GM23338 (cell line): ENCODE measurements around the gene HNRNPA2B1. TPM values are rescaled to one million over a fixed set of nuclear protein-coding genes. Genes with fewer than 3 reads are reported as not detected.

Experiments used
- ATAC-seq: fragments of 200-7000 bp; cut with Tn5 transposase; 3 replicates; pipeline ENCODE4 v1.9.1; 2020
- DNase-seq: peaks from one replicate; pipeline ENCODE4 v3.0.0-alpha.2; 2015; ENCODE audit warnings: low spot score
- H2AFZ ChIP-seq: fragments of 200-600 bp; sonication (generic); 2 replicates; pipeline ENCODE4 v1.8.0; 2016; ENCODE audit warnings: antibody characterized with exemption, mild to moderate bottlenecking, moderate library complexity
- H3F3A ChIP-seq: fragments of 200-600 bp; sonication (generic); replicated peaks from 2 replicates; pipeline ENCODE4 v1.8.0; 2017; ENCODE audit warnings: antibody characterized with exemption, mixed run types, low read depth
- H3K27ac ChIP-seq: fragments of 200-600 bp; sonication (generic); 2 replicates; pipeline ENCODE4 v1.6.1; 2016; ENCODE audit warnings: low read depth
- H3K27me3 ChIP-seq: fragments of 200-600 bp; sonication (generic); 2 replicates; pipeline ENCODE4 v1.8.0; 2016; ENCODE audit warnings: mild to moderate bottlenecking, mixed run types, moderate library complexity; ENCODE audit not compliant: insufficient read depth
- H3K36me3 ChIP-seq: fragments of 200-600 bp; sonication (generic); 2 replicates; pipeline ENCODE4 v1.8.0; 2016; ENCODE audit warnings: mild to moderate bottlenecking; ENCODE audit not compliant: insufficient read depth
- H3K4me1 ChIP-seq: fragments of 200-600 bp; sonication (generic); 2 replicates; pipeline ENCODE4 v1.8.0; 2016; ENCODE audit warnings: mild to moderate bottlenecking, moderate library complexity; ENCODE audit not compliant: insufficient read depth
- H3K4me2 ChIP-seq: fragments of 200-600 bp; sonication (generic); 2 replicates; pipeline ENCODE4 v1.7.1; 2017; ENCODE audit warnings: mixed run types
- H3K4me3 ChIP-seq: fragments of 200-600 bp; sonication (generic); 2 replicates; pipeline ENCODE4 v1.6.1; 2016; ENCODE audit warnings: mixed run types
- H3K79me2 ChIP-seq: fragments of 200-600 bp; sonication (generic); replicated peaks from 2 replicates; pipeline ENCODE4 v1.8.0; 2017; ENCODE audit warnings: mild to moderate bottlenecking; ENCODE audit not compliant: insufficient read depth
- H3K9me2 ChIP-seq: fragments of 200-600 bp; sonication (generic); 2 replicates; pipeline ENCODE4 v1.8.0; 2017; ENCODE audit not compliant: insufficient read depth
- H4K20me1 ChIP-seq: fragments of 200-600 bp; sonication (generic); replicated peaks from 2 replicates; pipeline ENCODE4 v1.8.0; 2017; ENCODE audit warnings: mild to moderate bottlenecking; ENCODE audit not compliant: insufficient read depth
- H3K27ac Mint-ChIP-seq: 2 replicates; pipeline ENCODE4 v1.8.0; 2020; ENCODE audit warnings: inconsistent platforms, mild to moderate bottlenecking, moderate library complexity, mixed read lengths
- H3K27me3 Mint-ChIP-seq: 3 replicates; pipeline ENCODE4 v1.8.0; 2022; ENCODE audit warnings: low read depth, mild to moderate bottlenecking, moderate library complexity, mixed read lengths, inconsistent platforms; ENCODE audit not compliant: insufficient read depth, poor library complexity
- H3K36me3 Mint-ChIP-seq: 3 replicates; pipeline ENCODE4 v1.8.0; 2021; ENCODE audit warnings: low read depth, mild to moderate bottlenecking, inconsistent platforms, moderate library complexity, mixed read lengths
- H3K4me1 Mint-ChIP-seq: 3 replicates; pipeline ENCODE4 v1.8.0; 2020; ENCODE audit warnings: mild to moderate bottlenecking, inconsistent platforms, mixed read lengths
- H3K4me3 Mint-ChIP-seq: 3 replicates; pipeline ENCODE4 v1.8.0; 2021; ENCODE audit warnings: moderate library complexity, mild to moderate bottlenecking, inconsistent platforms, mixed read lengths
- H3K9me3 Mint-ChIP-seq: 3 replicates; pipeline ENCODE4 v1.8.0; 2020; ENCODE audit warnings: moderate library complexity, mild to moderate bottlenecking, inconsistent platforms, mixed read lengths
- CREB1 ChIP-seq: fragments of 250-450 bp; sonication (Bioruptor Pico); IDR thresholded peaks from 2 replicates; pipeline ENCODE4 v1.5.0; 2020; ENCODE audit warnings: low read depth, mild to moderate bottlenecking, moderate library complexity
- CTCF ChIP-seq, 2 experiments: fragments of 200-600 bp in 1 of 2; sonication (generic) in 1 of 2; conservative IDR thresholded peaks; 2 replicates each; pipeline versions ENCODE4 v1.5.1 to v1.6.1; 2016 to 2017; ENCODE audit warnings: antibody characterized with exemption in 2 of 2, low read depth in 2 of 2, mild to moderate bottlenecking in 2 of 2, moderate library complexity in 1 of 2
- ETS1 ChIP-seq: IDR thresholded peaks from 2 replicates; pipeline ENCODE4 v1.6.1; 2016; ENCODE audit warnings: antibody characterized with exemption
- EZH2 ChIP-seq: fragments of 200-600 bp; sonication (generic); IDR thresholded peaks from one replicate; pipeline ENCODE4 v1.8.0; 2017; ENCODE audit warnings: antibody characterized with exemption, mild to moderate bottlenecking, low read depth; ENCODE audit not compliant: unreplicated experiment
- EZH2phosphoT487 ChIP-seq: fragments of 200-600 bp; sonication (generic); IDR thresholded peaks from one replicate; pipeline ENCODE4 v1.8.1; 2018; ENCODE audit warnings: antibody characterized with exemption; ENCODE audit not compliant: unreplicated experiment
- JUNB ChIP-seq: IDR thresholded peaks from one replicate; pipeline ENCODE4 v1.6.1; 2016; ENCODE audit warnings: antibody characterized with exemption; ENCODE audit not compliant: unreplicated experiment
- NANOG ChIP-seq: IDR thresholded peaks from 2 replicates; pipeline ENCODE4 v1.6.1; 2016; ENCODE audit warnings: antibody characterized with exemption, borderline replicate concordance
- POLR2AphosphoS5 ChIP-seq: IDR thresholded peaks from 2 replicates; pipeline ENCODE4 v1.6.1; 2016; ENCODE audit warnings: antibody characterized with exemption, low read depth
- REST ChIP-seq: IDR thresholded peaks from one replicate; pipeline ENCODE4 v1.6.1; 2018; ENCODE audit warnings: antibody characterized with exemption; ENCODE audit not compliant: unreplicated experiment
- STAT1 ChIP-seq: IDR thresholded peaks from one replicate; pipeline ENCODE4 v1.6.1; 2016; ENCODE audit warnings: antibody characterized with exemption; ENCODE audit not compliant: unreplicated experiment
- ZNF114 ChIP-seq: fragments of 250-450 bp; sonication (Bioruptor Pico); IDR thresholded peaks from 2 replicates; pipeline ENCODE4 v1.5.0; 2020; ENCODE audit warnings: mild to moderate bottlenecking, moderate library complexity
- ZNF331 ChIP-seq: fragments of 250-450 bp; sonication (Bioruptor Pico); IDR thresholded peaks from 2 replicates; pipeline ENCODE4 v1.5.0; 2020; ENCODE audit warnings: low read depth, mild to moderate bottlenecking, moderate library complexity
- ZNF462 ChIP-seq: fragments of 250-450 bp; sonication (Bioruptor Pico); IDR thresholded peaks from 2 replicates; pipeline ENCODE4 v1.5.0; 2020; ENCODE audit warnings: mild to moderate bottlenecking, moderate library complexity
- polyA plus RNA-seq: library from polyadenylated mRNA; unstranded; fragments of >200 nt; fragmentation: Nextera tagmentation; extraction: Ambion mirVana; gene quantifications from 2 replicates; pipeline ENCODE4 v1.2.1, GENCODE V29; 2016
- total RNA-seq: library from RNA; depleted of rRNA; stranded (reverse); fragments of >200 nt; shearing (Covaris generic); gene quantifications from 2 replicates; pipeline ENCODE4 v1.2.3, GENCODE V29; 2014

HNRNPA2B1 gene
- total and polyA plus RNA-seq, 2 experiments from 2014 or later, result 602 to 1,577 TPM

GRCh38 chr7:26143298-26144048 lies 57.1 kb downstream of the HNRNPA2B1 start:
- H3K79me2 ChIP-seq, result no peaks in the 10 kb centered on the region
- H3F3A ChIP-seq, result no peaks in the 10 kb centered on the region
- H3K4me1 Mint-ChIP-seq, result peaks cover 1% of the 10 kb centered on the region; the same call in 1 of the 3 replicates
- no peak overlapping the region; the same call in 1 of the 2 replicates for H2AFZ ChIP-seq
- DNase-seq (no peak), ATAC-seq (no peak)
- H3K36me3 ChIP-seq, result no peaks in the 10 kb centered on the region
- peaks cover 4% of the 10 kb centered on the region for H3K27me3 Mint-ChIP-seq
- no peaks in the 10 kb centered on the region for H3K27me3 ChIP-seq
- no peak overlapping the region for H3K4me2 ChIP-seq
- peaks cover 20% of the 10 kb centered on the region for H3K9me3 Mint-ChIP-seq
- H3K4me1 ChIP-seq, result peaks cover under 1% of the 10 kb centered on the region; the same call in 1 of the 2 replicates
- no peaks in the 10 kb centered on the region for H4K20me1 ChIP-seq
- no peak overlapping the region for H3K27ac Mint-ChIP-seq
- H3K9me2 ChIP-seq, result 0 out of 2 replicates have a peak, but pooled peaks cover 3% of the 10 kb centered on the region
- H3K4me3 Mint-ChIP-seq, result no peak overlapping the region
- peaks cover 14% of the 10 kb centered on the region; the same call in 2 of the 3 replicates for H3K36me3 Mint-ChIP-seq
- TF ChIP-seq POLR2AphosphoS5, result no peak
- TF ChIP-seq EZH2, result no peak
- no peak for TF ChIP-seq NANOG
- no peak for TF ChIP-seq ZNF462
- no peak for TF ChIP-seq STAT1
- TF ChIP-seq CREB1 (CRISPR knock-in tag), result no peak
- no peak for TF ChIP-seq ZNF114 (CRISPR knock-in tag)
- TF ChIP-seq JUNB, result no peak
- TF ChIP-seq ETS1, result no peak
- no peak for TF ChIP-seq EZH2phosphoT487
- TF ChIP-seq REST, result no peak
- no peak for TF ChIP-seq CTCF (conservative IDR thresholded peaks at IDR 0.05; ENCODE audit: low read depth in 2 of 2)
- TF ChIP-seq ZNF331 (CRISPR knock-in tag), result no peak
- H3K27ac ChIP-seq, result no peak overlapping the region
- no peak overlapping the region for H3K4me3 ChIP-seq
